SW 1271 (cell line): ENCODE measurements around the gene NTHL1.

Experiments
- DNase-seq, 2 experiments: peaks; one replicate each; lab custom pipeline; 2025; lab: John Stamatoyannopoulos, UW

The NTHL1 gene

GRCh38 chr16:1991948-1992703, 55.5 kb downstream of the NTHL1 start:
- peak in 1 of 2 experiments; percentile 8 for DNase-seq

GRCh38 chr16:1991588-1991947, 56.1 kb downstream of the NTHL1 start:
- DNase-seq, result no peak

GRCh38 chr16:1991135-1991551, 56.5 kb downstream of the NTHL1 start:
- DNase-seq, result no peak

GRCh38 chr16:1990351-1991134, 57.1 kb downstream of the NTHL1 start:
- DNase-seq, result no peak

GRCh38 chr16:1990101-1990350, 57.6 kb downstream of the NTHL1 start:
- no peak for DNase-seq
